ENCODE data around the gene MYO1A. TPM values are rescaled to one million over a fixed set of nuclear protein-coding genes. Genes with fewer than 3 reads are reported as not detected.

Gene MYO1A
- total and polyA plus RNA-seq, 2 of the 13 experiments (the other 11 are each of a cell fraction or from before 2014, with no cell fraction given), result 5.3 to 6.0 TPM

DNA sequence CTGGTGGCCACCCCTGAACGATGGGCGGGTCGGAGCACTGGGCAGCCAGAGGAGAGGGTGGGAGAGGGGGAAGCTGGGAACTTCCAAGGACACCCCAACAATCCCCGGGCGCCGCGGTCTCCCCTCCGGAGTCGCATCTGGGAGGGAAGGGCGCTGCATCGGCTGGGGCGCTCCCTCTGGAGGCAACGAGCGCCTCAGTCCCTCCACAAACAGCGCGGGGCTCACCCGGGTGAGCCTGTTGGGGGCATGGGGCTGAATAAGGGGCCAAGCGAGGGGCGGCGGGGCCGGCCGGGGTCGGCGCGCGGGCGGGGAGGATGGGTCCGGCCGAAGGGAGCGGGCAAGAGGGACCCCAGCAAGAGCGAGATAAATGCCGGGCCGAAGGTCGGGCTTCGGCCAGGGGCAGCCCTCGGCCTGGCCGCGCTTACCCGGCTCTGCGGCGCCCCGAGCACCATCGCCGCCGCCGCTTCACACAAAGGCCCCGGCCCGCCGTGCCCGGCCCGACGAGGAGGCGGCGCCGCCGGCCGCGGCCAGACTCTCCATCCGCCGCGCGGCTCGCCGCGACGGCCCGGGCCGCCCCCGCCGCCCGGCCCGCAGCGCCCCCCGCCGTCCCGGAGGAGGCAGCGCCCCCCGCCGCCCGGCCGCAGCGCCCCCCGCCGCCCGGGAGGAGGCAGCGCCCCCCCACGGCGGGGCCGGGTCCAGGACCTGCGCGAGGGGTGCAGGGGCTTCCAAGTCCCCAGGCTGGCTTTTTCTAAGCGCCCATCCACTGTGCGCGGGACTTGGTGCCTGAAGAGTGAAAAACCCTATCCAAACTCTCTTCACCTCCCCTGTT is 43.7 kb downstream of the MYO1A start, which contains the start of gene ZBTB39 (continued):
- TF ChIP-seq, protein P1, sequence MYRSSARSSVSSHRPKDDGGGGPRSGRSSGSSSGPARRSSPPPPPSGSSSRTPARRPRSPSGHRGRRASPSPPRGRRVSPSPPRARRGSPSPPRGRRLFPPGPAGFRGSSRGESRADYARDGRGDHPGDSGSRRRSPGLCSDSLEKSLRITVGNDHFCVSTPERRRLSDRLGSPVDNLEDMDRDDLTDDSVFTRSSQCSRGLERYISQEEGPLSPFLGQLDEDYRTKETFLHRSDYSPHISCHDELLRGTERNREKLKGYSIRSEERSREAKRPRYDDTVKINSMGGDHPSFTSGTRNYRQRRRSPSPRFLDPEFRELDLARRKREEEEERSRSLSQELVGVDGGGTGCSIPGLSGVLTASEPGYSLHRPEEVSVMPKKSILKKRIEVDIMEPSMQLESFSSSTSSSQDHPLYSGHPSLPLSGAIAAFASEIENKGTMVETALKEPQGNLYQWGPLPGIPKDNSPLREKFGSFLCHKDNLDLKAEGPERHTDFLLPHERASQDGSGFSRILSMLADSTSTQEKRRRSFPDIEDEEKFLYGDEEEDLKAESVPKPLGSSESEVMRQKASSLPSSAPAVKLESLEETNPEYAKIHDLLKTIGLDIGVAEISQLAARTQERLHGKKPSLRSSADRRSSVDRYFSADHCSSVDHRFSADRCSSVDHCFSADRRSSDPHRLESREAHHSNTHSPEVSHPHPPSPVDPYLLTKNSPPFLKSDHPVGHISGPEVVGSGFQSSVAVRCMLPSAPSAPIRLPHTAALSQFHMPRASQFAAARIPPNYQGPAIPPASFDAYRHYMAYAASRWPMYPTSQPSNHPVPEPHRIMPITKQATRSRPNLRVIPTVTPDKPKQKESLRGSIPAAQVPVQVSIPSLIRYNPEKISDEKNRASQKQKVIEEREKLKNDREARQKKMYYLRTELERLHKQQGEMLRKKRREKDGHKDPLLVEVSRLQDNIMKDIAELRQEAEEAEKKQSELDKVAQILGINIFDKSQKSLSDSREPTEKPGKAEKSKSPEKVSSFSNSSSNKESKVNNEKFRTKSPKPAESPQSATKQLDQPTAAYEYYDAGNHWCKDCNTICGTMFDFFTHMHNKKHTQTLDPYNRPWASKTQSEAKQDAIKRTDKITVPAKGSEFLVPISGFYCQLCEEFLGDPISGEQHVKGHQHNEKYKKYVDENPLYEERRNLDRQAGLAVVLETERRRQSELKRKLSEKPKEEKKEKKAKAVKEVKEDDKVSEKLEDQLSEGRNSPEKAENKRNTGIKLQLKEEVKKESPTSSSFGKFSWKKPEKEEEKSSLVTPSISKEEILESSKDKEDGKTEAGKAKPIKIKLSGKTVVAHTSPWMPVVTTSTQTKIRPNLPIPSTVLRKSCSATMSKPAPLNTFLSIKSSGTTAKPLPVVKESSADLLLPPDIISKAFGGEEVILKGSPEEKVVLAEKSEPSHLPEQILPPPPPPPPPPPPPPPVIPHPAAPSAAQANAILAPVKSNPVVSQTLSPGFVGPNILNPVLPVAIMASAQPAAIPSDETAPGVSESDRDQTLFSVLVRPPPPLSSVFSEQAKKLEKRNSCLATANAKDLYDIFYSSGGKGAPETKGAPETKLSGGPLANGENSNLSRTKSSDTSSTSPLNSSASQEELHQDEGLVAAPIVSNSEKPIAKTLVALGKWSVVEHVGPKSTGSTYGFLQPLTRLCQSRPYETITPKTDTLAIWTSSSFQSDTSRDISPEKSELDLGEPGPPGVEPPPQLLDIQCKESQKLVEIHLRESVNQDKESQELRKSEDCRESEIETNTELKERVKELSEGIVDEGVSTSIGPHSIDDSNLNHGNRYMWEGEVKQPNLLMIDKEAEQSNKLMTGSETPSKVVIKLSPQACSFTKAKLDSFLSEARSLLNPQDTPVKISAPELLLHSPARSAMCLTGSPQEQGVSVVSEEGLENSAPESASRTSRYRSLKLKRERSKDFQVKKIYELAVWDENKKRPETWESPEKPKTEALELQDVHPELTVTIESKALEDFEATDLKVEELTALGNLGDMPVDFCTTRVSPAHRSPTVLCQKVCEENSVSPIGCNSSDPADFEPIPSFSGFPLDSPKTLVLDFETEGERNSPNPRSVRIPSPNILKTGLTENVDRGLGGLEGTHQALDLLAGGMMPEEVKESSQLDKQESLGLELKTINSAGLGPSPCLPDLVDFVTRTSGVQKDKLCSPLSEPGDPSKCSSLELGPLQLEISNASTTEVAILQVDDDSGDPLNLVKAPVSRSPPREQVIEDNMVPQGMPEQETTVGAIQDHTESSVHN (CRISPR knock-in tag; IDR thresholded peaks at IDR 0.05), result no peak
- TF ChIP-seq ZNF746 (CRISPR knock-in tag; IDR thresholded peaks at IDR 0.05), result no peak
- TF ChIP-seq MYC (CRISPR knock-in tag; IDR thresholded peaks at IDR 0.05; ENCODE audit: borderline replicate concordance), result no peak
- TF ChIP-seq ZNF101 (CRISPR knock-in tag; IDR thresholded peaks at IDR 0.05; ENCODE audit: borderline replicate concordance, low read depth), result no peak
- no peak for TF ChIP-seq ZNF747 (CRISPR knock-in tag; IDR thresholded peaks at IDR 0.05; ENCODE audit: borderline replicate concordance)
- TF ChIP-seq THAP11 (CRISPR knock-in tag; IDR thresholded peaks at IDR 0.05), result no peak
- TF ChIP-seq ZNF260 (CRISPR knock-in tag; IDR thresholded peaks at IDR 0.05; ENCODE audit: borderline replicate concordance, low read depth), result no peak
- TF ChIP-seq KDM4B (CRISPR knock-in tag; IDR thresholded peaks at IDR 0.05), result no peak
- TF ChIP-seq RELA (CRISPR knock-in tag; IDR thresholded peaks at IDR 0.05), result no peak
- TF ChIP-seq, protein P2, sequence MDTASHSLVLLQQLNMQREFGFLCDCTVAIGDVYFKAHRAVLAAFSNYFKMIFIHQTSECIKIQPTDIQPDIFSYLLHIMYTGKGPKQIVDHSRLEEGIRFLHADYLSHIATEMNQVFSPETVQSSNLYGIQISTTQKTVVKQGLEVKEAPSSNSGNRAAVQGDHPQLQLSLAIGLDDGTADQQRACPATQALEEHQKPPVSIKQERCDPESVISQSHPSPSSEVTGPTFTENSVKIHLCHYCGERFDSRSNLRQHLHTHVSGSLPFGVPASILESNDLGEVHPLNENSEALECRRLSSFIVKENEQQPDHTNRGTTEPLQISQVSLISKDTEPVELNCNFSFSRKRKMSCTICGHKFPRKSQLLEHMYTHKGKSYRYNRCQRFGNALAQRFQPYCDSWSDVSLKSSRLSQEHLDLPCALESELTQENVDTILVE (CRISPR knock-in tag; IDR thresholded peaks at IDR 0.05), result no peak
- TF ChIP-seq RARA (CRISPR knock-in tag; IDR thresholded peaks at IDR 0.05), result no peak
- TF ChIP-seq ZNF816 (CRISPR knock-in tag; IDR thresholded peaks at IDR 0.05; ENCODE audit: borderline replicate concordance), result no peak
- no peak for TF ChIP-seq SIX1 (CRISPR knock-in tag; IDR thresholded peaks at IDR 0.05; ENCODE audit: borderline replicate concordance)
- TF ChIP-seq, protein P3, sequence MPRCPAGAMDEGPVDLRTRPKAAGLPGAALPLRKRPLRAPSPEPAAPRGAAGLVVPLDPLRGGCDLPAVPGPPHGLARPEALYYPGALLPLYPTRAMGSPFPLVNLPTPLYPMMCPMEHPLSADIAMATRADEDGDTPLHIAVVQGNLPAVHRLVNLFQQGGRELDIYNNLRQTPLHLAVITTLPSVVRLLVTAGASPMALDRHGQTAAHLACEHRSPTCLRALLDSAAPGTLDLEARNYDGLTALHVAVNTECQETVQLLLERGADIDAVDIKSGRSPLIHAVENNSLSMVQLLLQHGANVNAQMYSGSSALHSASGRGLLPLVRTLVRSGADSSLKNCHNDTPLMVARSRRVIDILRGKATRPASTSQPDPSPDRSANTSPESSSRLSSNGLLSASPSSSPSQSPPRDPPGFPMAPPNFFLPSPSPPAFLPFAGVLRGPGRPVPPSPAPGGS (CRISPR knock-in tag; IDR thresholded peaks at IDR 0.05), result no peak
- TF ChIP-seq MIER3 (CRISPR knock-in tag; IDR thresholded peaks at IDR 0.05; ENCODE audit: borderline replicate concordance), result no peak
- no peak for TF ChIP-seq ZNF121 (CRISPR knock-in tag; IDR thresholded peaks at IDR 0.05)
- TF ChIP-seq, protein P4, sequence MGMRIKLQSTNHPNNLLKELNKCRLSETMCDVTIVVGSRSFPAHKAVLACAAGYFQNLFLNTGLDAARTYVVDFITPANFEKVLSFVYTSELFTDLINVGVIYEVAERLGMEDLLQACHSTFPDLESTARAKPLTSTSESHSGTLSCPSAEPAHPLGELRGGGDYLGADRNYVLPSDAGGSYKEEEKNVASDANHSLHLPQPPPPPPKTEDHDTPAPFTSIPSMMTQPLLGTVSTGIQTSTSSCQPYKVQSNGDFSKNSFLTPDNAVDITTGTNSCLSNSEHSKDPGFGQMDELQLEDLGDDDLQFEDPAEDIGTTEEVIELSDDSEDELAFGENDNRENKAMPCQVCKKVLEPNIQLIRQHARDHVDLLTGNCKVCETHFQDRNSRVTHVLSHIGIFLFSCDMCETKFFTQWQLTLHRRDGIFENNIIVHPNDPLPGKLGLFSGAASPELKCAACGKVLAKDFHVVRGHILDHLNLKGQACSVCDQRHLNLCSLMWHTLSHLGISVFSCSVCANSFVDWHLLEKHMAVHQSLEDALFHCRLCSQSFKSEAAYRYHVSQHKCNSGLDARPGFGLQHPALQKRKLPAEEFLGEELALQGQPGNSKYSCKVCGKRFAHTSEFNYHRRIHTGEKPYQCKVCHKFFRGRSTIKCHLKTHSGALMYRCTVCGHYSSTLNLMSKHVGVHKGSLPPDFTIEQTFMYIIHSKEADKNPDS (CRISPR knock-in tag; IDR thresholded peaks at IDR 0.05), result no peak

Data from HepG2 (cell line).